COR-L47 (cell line): ENCODE data around the gene BRICD5.
A peak's percentile ranks its signal among the peaks of the same experiment; 100 is the strongest.

Experiments
- DNase-seq: peaks from one replicate; lab custom pipeline; 2025; lab: John Stamatoyannopoulos, UW

Gene BRICD5

DNA sequence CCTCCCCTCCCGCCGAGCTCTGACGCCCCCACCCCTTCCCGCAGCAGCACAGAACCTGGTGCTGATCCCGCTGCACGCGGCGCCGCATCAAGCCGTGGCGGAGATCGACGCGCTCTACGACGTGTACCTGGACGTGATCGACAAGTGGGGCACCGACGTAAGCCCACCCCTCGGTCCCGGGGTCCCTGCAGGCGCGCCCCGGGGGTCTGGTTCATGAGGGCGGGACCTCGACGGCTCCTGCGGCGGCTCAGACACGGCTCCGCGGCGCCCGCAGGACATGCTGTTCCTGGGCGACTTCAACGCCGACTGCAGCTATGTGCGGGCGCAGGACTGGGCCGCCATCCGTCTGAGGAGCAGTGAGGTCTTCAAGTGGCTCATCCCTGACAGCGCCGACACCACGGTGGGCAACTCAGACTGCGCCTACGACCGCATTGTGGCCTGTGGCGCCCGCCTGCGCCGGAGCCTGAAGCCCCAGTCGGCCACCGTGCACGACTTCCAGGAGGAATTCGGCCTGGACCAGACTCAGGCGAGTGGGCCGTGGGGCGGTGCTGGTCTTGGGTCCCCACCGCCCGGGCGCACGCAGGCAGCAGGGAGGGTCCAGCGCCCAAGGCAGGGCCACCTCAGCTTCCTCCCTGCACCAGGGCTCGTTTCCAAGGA is 27.0 kb upstream of the BRICD5 start:
- DNase-seq: no peak

DNA sequence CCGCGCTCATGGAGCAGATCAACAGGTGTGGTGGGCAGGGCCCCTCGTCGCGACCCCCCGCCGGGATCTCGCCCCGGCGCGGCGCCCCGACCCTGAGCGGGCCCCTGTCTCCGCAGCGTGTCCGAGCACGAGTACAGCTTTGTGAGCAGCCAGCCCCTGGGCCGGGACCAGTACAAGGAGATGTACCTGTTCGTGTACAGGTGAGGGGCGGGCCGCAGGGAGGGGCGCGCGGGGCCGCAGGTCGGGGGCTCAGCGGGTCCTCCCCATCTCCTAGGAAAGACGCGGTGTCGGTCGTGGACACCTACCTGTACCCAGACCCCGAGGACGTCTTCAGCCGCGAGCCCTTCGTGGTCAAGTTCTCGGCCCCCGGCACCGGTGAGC is 26.4 kb upstream of the BRICD5 start:
- no peak for DNase-seq

DNA sequence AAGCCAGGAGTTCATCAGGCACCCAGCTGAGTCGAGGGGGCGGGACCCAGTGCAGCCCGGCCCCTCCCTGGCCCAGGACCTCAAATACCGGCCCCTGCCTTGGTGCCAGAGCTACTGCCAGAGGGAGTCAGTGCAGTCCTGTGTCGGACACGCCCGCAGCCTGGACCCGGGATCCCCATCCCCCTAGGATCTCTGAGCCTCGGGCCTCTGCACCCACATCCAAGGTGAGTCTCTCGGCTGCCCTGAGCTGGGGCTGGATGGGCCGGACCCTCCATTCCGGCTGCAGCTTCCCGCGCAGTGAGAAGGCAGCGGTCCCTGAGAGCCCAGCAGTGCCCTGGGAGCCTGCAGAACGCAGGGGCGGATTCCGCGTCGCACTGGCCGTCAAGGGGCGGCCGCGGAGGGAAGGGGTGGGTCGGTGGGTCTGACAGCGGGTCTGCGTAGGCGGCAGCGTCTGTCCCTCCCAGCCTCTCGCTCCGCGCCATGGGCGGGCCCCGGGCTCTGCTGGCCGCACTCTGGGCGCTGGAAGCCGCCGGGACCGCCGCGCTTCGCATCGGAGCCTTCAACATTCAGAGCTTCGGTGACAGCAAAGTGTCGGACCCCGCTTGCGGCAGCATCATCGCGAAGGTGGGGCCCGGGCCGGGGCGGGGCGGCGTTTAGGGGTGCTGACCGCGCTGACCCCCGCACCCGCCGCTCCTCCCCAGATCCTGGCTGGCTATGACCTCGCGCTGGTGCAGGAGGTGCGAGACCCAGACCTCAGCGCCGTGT is 25.9 kb upstream of the BRICD5 start, which contains the start of gene DNASE1L2:
TSS of gene DNASE1L2 (plus strand) at position 108 of the 765 bp plus-strand sequence. CDS start at position 481, 373 bp downstream.
- no peak for DNase-seq

DNA sequence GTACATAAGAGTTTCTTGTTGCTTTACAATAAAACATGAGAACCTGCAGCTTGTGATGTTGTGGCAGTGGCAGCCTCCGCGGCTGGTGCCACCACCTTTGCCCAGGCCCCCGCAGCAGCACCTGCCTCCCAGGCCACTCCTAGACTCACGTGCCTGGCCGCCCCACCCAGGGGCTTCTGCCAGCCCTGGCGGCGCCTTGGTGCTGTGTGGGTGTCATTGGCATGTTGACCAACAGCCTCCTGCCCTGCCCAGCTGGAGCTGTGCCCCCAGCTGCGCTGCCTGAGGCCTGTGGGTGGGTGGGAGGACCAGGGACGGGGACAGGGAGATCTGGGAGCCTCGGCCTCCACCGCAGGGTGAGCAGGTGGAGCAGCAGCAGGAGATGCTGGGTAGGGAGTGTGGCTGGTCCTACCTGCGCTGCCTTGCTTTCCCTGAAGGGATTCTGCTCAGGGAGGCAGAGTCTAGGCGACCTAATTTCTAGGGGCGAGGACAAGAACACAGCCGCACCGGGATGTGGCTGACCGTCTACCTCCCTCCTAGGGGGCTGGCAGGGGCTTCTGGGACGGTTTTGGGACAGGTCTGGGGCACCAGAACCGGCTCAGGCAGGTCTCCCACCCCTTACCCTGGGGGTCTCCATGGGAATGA is 25.2 kb upstream of the BRICD5 start:
- peak; percentile 84 for DNase-seq

DNA sequence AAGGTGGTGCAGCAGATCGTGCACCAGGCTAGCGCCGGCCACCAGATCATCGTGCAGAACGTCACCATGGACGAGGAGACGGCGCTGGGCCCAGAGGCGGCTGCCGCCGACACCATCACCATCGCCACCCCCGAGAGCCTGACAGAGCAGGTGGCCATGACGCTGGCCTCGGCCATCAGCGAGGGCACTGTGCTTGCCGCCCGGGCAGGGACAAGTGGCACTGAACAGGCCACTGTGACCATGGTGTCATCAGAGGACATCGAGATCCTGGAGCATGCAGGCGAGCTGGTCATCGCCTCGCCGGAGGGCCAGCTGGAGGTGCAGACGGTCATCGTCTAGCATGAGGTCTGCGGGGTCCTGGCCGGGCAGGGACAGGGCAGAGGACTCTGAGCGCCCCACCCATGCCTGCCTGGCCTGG is 24.6 kb upstream of the BRICD5 start:
- DNase-seq: no peak

DNA sequence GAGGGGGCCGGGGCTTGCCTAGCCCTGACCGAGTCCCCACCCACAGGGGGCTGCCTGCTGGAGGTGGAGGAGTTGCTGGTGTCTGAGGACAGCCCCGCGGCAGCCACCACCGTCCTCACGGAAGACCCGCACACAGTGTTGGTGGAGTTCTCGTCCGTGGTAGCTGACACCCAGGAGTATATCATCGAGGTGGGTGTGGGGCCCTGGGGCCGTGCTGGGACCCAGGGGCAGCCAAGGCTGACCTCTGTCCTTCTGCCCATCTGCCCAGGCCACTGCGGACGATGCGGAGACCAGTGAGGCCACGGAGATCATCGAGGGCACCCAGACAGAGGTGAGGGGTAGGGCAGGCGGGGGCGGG is 24.1 kb upstream of the BRICD5 start:
- DNase-seq: no peak

DNA sequence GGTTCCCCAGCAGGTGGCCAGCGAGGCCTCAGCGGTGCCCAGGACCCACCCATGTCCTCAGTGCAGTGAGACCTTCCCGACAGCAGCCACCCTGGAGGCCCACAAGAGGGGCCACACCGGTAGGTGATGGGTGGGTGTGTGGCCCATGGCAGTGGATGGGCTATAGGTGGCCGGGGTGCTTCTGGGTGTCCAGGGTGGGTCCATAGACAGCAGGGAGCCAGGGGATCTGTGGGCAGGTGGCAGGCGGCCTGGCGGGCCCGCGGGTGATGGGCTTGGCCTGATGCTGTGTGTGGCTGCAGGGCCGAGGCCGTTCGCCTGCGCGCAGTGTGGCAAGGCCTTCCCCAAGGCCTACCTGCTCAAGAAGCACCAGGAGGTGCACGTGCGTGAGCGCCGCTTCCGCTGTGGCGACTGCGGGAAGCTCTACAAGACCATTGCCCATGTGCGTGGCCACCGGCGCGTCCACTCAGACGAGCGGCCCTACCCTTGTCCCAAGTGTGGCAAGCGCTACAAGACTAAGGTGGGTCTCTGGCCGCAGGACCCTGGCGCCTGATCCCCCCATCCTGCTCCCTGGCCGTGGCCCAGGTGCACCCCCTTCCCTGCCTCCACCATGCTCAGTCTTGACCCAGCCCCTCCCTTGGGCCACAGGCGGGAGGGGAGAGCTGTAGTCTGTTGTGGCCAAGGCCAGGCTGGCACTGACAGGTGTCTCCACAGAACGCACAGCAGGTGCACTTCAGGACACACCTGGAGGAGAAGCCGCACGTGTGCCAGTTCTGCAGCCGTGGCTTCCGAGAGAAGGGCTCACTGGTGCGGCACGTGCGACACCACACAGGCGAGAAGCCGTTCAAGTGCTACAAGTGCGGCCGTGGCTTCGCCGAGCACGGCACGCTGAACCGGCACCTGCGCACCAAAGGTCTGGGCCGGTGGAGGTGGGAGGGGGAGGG is 23.5 kb upstream of the BRICD5 start:
- DNase-seq: peak; percentile 61

DNA sequence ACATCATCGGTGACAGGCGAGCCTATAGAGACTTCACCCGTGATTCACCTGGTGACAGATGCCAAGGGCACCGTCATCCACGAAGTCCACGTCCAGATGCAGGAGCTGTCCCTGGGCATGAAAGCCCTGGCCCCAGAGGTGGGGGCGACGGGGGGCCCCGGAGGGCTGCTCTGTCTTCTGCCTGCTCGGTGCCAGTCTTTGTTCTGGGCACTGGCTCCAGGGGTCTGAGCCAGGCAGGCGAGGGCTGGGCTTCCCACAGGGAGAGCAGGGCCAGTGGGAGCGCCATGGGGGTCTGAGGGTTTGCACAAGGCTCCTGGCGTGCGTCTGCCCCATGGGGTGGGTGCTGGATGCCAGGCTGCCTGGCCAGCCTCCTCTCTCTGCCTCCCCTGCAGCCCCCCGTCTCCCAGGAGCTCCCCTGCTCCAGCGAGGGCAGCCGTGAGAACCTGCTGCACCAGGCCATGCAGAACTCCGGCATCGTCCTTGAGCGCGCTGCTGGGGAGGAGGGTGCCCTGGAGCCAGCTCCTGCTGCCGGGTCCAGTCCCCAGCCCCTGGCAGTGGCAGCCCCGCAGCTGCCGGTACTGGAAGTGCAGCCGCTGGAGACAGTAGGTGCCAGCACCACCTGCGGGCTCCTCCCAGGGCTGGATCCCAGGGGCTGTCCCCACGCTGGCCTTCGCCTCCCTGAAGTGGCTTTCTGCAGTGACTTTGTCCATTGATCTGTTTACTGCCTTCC is 22.5 kb upstream of the BRICD5 start:
- no peak for DNase-seq

DNA sequence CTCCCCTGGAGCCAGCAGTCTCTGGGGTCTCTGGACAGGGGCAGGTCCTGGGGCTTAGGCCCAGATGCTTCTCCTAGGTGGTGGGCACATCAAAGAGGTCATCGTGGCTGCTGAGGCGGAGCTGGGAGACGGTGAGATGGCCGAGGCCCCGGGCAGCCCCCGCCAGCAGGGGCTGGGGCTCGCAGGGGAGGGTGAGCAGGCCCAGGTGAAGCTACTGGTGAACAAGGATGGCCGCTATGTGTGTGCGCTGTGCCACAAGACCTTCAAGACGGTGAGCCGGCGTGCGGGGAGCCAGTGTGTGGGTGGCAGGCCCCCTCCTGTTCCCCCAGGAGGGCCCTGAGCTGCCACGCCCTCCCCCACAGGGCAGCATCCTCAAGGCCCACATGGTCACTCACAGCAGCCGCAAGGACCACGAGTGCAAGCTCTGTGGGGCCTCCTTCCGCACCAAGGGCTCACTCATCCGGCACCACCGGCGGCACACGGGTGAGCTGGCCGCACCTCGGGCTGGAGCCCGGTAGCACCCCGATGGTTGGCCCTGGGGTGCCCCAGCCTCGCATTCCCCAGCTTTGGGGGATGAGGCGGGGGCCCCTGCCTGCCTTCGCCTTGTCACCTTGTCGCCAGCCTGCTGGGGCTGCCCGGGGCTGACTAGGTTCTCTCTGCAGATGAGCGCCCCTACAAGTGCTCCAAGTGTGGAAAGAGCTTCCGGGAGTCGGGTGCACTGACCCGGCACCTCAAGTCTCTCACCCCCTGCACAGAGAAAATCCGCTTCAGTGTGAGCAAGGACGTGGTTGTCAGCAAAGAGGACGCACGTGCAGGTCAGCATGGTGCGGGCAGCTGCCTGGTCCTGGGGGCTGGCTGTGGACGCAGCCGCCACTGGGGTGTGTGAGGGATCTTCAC is 21.7 kb upstream of the BRICD5 start:
- DNase-seq: no peak

DNA sequence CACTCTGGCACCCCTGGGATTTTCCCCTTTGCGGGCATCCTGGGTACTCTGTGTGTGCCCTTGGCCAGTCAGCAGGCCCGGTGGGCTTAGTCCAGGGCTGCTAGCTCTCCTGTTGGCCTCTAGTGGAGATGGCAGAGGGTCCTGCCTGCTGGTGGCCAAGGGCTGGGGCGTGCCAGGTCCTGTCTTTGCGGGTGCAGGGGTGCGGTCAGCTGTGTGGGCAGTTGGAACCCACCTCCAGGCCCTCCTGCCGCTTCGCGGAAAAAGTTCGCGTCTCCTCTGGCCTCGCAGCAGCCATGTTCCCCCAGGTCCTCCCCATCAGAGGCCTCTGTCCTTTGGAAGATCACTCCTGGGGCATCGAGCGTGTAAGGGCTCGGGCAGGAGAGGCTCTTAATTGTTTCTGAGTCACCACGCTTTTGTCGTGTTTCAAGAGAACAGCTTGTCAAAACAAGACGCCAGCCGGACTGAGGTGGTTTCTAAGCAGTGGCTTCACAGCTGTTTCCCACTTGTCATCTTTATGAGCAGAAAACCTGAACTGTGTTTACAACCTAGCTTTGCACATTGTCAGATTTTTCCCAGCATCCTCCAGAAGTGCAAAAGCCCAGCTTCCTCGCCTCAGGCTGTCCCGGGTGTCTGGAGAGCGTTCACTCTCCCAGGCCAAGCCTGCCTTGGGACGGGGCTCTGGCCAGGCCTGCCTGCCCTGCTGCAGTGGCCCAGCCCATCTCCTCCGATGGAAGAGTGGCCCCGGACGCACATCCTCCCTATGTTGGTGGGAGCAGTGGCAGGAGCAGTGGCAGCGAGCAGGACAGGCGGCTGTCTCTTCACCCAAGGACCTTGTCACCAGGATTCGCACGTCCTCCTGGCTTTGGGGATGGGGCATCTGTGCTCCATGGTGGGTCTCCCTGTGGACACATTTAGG is 20.6 kb upstream of the BRICD5 start:
- no peak for DNase-seq

DNA sequence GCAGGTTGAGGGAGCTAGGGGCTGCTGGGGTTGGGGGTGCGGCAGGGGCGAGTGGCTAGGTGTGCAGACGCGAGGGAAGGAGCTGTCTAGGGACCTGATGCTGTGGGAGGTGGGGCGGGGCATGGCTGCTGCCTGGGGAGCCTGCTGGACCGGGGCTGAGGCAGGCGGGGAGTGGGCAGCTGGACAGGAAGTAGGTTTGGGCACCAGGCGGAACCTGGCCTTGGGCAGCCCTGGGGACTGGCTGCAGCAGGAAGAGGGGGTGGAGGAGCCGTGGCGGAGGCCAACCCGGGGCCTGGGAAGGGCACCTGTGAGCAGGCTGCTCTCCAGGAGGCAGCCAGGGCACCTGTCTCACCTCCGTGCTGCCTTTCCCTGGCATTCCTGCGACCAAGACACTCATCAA is 19.7 kb upstream of the BRICD5 start:
- no peak for DNase-seq

DNA sequence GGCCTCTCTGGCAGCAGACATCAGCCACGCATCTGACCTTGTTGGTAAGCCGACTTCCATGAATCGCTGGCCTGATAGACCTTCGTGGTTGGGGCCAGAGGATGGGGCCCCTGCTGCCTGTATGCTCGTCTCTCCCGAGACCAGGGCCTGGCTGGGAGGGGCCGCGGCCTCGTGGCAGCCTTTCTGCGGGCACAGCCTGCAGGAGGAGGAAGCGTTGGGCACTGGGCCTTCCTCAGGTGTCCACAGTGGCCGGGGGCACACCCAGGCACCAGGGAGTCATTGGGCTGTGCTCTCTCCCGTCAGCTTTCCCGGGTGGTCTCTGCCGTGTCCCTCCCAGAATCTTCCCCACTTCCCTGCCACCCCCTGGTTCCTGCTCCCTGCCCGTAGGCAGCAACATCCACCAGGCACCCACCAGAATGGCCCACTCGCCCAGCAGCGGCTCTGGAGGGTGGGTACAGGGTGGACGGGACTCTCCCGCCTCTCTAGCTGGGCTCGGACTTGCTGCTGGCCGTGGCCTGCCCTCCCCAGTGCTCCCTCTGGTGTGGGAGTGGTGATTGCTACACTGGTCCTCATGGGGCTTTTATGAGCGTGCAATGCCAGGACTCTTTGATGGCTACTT is 19.1 kb upstream of the BRICD5 start:
- DNase-seq: no peak

DNA sequence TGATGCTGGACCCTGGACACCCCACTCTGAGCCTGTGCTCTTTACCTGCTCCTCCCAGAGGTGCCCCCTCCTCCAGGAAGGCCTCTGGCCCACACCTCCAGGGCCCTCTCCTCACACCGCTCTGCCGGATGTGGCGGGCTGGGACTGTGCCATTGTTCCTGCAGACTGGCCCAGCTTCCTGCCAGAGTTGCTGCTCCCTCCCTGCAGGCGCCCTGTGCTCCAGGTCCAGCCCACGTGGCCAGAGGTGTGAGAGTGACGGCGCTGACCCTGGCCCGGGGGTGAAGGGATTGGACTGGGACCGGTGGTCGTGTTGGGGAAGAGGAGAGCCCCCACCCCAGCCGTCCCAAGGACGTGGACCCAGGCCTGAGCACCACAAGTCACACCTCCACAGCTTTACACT is 18.4 kb upstream of the BRICD5 start:
- no peak for DNase-seq

DNA sequence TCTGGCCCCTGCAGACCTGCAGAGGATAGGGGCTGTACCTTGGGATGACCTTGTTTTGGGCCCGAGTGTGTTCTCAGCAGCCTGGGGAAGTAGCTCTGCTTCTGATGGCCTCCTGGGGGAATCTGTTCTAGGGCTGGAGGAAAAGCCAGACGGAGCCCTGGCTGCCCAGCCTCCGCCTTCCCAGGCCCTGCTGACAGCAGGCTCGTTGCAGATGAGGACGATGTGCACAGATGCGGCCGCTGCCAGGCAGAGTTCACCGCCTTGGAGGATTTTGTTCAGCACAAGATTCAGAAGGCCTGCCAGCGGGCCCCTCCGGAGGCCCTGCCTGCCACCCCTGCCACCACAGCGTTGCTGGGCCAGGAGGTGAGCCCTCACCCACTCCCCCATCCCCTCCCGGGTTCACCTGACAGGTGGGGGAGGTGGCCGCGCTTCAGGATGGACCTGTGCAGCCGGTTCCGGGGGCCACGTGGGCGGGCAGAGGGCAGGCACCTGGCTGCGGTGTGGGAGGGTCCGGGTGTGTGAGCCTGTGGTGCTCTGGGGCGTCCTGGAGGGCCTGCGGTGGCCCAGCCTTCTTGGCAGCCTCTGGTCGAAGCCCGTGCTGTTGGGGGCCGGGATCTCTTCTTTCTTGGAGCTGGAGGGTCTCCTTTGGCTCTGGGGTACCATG is 17.6 kb upstream of the BRICD5 start:
- DNase-seq: no peak

DNA sequence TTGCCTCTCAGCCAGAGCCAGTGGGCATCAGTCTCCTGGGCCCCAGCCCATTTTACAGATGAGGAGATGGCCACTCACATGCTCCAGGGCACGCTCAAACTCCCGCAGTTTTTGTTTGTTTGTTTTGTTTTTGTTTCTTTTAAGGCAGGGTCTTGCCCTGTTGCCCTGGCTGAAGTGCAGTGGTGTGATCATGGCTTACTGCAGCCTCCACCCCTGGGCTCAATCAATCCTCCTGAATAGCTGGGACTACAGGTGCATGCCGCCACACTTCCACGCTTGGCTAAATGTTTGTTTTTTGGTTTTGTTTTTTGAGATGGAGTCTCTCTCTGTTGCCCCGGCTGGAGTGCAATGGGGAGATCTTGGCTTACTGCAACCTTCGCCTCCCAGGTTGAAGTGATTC is 16.3 kb upstream of the BRICD5 start:
- DNase-seq: no peak

DNA sequence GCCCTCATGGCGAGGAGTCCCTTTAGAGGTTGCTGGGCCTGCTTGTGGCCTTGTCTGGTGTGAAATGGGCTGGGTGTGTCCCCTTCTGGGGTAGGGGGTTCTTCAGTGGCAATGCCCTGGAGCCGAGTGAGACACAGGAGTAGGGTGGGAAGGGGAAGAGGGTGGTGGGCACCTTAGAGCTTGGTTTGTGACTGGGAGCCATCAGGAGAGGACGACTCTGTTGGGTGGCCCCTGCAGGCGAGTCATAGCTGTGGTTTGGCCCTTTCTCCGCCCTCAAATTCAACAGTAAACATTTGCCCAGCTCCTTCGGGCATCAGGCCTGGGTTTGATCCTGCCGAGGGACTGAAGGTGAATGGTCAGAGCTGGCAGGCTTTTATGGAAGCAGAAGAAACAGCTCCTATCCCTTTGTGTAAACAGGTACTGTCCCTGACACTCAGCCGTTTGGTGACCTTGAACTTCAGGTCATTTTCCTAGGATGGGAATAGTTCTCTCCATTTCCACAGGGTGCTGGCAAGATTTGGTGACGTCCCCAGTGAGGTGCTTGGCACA is 15.7 kb upstream of the BRICD5 start:
- DNase-seq: no peak

DNA sequence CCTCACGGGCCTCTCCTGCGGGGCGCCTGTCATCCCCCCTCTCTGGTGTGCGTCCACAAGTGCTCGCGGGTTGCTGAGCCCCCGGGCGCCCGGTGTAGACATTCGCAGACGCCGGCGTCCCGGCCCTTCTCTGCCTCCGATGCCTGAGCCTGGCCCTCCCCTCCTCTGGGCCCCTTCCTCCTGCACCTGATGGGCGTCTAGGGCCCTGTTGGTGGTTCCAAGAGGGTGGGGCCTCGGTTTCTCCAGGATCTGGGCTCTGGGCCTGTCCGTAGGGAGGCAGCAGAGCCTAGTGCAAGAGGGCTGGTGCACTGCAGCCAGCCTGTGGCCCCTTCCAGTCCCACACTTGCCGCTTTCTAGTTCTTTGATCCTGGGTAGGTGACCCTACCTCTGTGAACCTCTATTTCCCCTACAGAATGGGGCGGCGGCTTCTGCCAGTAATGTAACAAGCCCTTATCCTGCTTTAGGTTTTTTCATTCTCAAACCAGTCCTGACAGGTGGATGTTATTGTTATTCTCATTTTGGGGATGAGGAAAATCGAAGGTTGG is 13.4 kb upstream of the BRICD5 start:
- DNase-seq: peak; percentile 24
